Activated T-cell treated with anti-CD3 and anti-CD28 coated beads for 24 hours (primary cell): ENCODE results near the gene IGLL1.
"Not testable (repeated sequence)": the region's sequence is repeated elsewhere in the genome, so short reads cannot be mapped to it uniquely, and the experiment has no call there.

ENCODE experiments used
- DNase-seq: peaks from one replicate; pipeline ENCODE4 v3.0.0-alpha.2; 2020; ENCODE audit warnings: low read depth

Gene IGLL1

GRCh38 chr22:23591201-23591791 lies 11.2 kb upstream of the IGLL1 start:
- DNase-seq = peak; percentile 28

GRCh38 chr22:23583836-23584235 lies 3.7 kb upstream of the IGLL1 start:
- DNase-seq = no peak

- no peak for DNase-seq
These were observed 3.1 kb upstream of the IGLL1 start for GRCh38 chr22:23583153-23583552.

- no peak for DNase-seq
These were observed 1.2 kb upstream of the IGLL1 start for GRCh38 chr22:23581260-23581650.

- DNase-seq = no peak
These were observed 628 bp upstream of the IGLL1 start for GRCh38 chr22:23580576-23581259.

- no peak for DNase-seq
These were observed 810 bp downstream of the IGLL1 start for GRCh38 chr22:23579280-23579679.

GRCh38 chr22:23578306-23578705 lies 1.8 kb downstream of the IGLL1 start:
- no peak for DNase-seq

GRCh38 chr22:23576681-23577080 lies 3.4 kb downstream of the IGLL1 start:
- no peak for DNase-seq

- no peak for DNase-seq
These were observed 4.5 kb downstream of the IGLL1 start for GRCh38 chr22:23575601-23576000.

- DNase-seq = no peak
These were observed 5.2 kb downstream of the IGLL1 start for GRCh38 chr22:23574877-23575276.

- no peak for DNase-seq
These were observed 5.7 kb downstream of the IGLL1 start for GRCh38 chr22:23574371-23574811.

- not testable (repeated sequence) for DNase-seq
These were observed 6.3 kb downstream of the IGLL1 start for GRCh38 chr22:23573701-23574235.

- DNase-seq = not testable (repeated sequence)
These were observed 7.0 kb downstream of the IGLL1 start for GRCh38 chr22:23573106-23573505.

GRCh38 chr22:23571486-23571885 lies 8.6 kb downstream of the IGLL1 start:
- DNase-seq = no peak

GRCh38 chr22:23570681-23571080 lies 9.4 kb downstream of the IGLL1 start:
- no peak for DNase-seq

- no peak for DNase-seq
These were observed 10.4 kb downstream of the IGLL1 start for GRCh38 chr22:23569716-23570115.

- no peak for DNase-seq
These were observed 10.8 kb downstream of the IGLL1 start for GRCh38 chr22:23569291-23569690.

- no peak for DNase-seq
These were observed 13.2 kb downstream of the IGLL1 start for GRCh38 chr22:23566705-23567475.

- no peak for DNase-seq
These were observed 14.0 kb downstream of the IGLL1 start for GRCh38 chr22:23565915-23566704.

- no peak for DNase-seq
These were observed 14.7 kb downstream of the IGLL1 start for GRCh38 chr22:23565305-23565914.

GRCh38 chr22:23564276-23564675 lies 15.8 kb downstream of the IGLL1 start:
- DNase-seq = no peak

- DNase-seq = no peak
These were observed 17.0 kb downstream of the IGLL1 start for GRCh38 chr22:23563111-23563510.
